AG04449 (cell line): ENCODE results near the gene TWSG1.
"Not testable (repeated sequence)": the region's sequence is repeated elsewhere in the genome, so short reads cannot be mapped to it uniquely, and the experiment has no call there.

Experiments used
- CTCF ChIA-PET: fragments of 350-600 bp; formaldehyde crosslinking; extraction: SDS; loops from one replicate; lab custom pipeline; 2021; ENCODE audit warnings: antibody characterized with exemption; lab: Yijun Ruan, JAX
- POLR2A ChIA-PET: fragments of 400-600, 350-600 bp; formaldehyde crosslinking; extraction: SDS; loops from one replicate; lab custom pipeline; 2020; ENCODE audit warnings: antibody characterized with exemption, inconsistent platforms; lab: Yijun Ruan, JAX
- DNase-seq: peaks from one replicate; pipeline ENCODE4 v3.0.0-alpha.2; 2010; ENCODE audit warnings: low read depth, low spot score
- H3K4me3 ChIP-seq: 2 replicates; pipeline ENCODE4 v1.5.1; 2011; ENCODE audit warnings: low read depth, mild to moderate bottlenecking, control low read depth, low read length
- TF ChIP-seq, protein P1 (sequence below): IDR thresholded peaks from one replicate; pipeline ENCODE4 v1.5.1; 2011; ENCODE audit warnings: mild to moderate bottlenecking, moderate library complexity, low read length, control low read depth, inconsistent platforms; ENCODE audit not compliant: insufficient read depth; ENCODE audit errors: missing control alignments

Gene TWSG1

DNA sequence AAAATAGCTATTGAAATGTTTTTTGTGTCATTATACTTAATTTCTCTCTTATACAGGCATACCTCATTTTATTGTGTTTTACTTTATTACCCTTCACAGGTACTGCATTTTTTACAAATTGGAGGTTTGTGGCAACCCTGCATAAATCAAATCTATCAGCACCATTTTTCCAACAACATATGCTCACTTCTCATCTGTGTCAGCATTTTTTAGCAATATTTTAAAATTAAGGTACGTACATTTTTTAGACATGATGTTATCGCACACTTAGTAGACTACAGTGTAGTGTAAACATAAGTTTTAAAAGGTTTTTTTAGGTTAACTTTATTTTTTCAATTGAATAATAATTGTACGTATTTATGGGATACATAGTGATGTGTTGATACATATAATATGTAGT lies 110.0 kb downstream of the TWSG1 start:
- H3K4me3 ChIP-seq, result no peak overlapping the region
- TF ChIP-seq, protein P1, sequence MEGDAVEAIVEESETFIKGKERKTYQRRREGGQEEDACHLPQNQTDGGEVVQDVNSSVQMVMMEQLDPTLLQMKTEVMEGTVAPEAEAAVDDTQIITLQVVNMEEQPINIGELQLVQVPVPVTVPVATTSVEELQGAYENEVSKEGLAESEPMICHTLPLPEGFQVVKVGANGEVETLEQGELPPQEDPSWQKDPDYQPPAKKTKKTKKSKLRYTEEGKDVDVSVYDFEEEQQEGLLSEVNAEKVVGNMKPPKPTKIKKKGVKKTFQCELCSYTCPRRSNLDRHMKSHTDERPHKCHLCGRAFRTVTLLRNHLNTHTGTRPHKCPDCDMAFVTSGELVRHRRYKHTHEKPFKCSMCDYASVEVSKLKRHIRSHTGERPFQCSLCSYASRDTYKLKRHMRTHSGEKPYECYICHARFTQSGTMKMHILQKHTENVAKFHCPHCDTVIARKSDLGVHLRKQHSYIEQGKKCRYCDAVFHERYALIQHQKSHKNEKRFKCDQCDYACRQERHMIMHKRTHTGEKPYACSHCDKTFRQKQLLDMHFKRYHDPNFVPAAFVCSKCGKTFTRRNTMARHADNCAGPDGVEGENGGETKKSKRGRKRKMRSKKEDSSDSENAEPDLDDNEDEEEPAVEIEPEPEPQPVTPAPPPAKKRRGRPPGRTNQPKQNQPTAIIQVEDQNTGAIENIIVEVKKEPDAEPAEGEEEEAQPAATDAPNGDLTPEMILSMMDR, result no peak
- ChIA-PET CTCF (no interaction called here), POLR2A (no interaction called here)
- DNase-seq, result no peak

DNA sequence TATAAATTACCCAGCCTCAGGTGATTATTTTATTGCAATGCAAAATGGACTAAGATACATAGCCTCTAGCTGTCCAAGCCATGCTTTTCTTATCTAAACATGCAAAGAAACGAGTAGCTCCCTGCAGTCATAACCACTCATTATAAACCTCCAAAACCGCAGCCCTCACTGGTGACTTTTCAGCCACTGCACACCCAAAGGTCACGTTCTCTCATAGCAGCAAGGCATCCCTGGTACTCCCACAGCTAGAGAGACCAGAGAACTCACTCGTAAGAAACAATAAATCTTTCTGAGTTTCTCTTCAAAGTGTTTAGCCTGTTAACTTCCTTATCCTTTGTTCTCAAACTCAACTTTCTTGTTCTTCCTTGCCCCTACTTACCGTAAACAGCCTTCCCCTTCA lies 112.3 kb downstream of the TWSG1 start:
- no peak for DNase-seq
- ChIA-PET CTCF (no interaction called here), POLR2A (no interaction called here)
- H3K4me3 ChIP-seq, result no peak overlapping the region
- TF ChIP-seq, protein P1, result no peak

DNA sequence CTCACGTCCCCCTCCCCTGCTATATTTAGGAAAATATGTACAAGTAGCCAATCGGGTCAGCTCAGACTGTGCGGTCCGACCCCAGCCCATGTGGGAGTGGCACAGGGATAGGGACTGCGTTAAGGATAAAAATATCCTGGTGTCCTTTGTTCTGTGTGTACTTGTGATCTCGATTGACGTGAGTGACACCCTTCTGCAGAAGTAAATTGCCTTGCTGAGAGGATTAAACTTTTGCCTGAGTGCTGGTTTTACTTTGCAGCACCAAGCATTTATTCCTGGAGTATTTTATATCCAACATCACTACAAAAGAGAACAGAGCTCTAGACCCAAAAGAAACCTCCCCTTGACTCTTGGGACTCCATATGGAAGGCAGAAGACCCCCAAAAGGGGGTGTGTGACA lies 112.8 kb downstream of the TWSG1 start:
- TF ChIP-seq, protein P1, result no peak
- no peak overlapping the region for H3K4me3 ChIP-seq
- DNase-seq, result no peak
- POLR2A ChIA-PET, result no interaction called here
- CTCF ChIA-PET, result no interaction called here

DNA sequence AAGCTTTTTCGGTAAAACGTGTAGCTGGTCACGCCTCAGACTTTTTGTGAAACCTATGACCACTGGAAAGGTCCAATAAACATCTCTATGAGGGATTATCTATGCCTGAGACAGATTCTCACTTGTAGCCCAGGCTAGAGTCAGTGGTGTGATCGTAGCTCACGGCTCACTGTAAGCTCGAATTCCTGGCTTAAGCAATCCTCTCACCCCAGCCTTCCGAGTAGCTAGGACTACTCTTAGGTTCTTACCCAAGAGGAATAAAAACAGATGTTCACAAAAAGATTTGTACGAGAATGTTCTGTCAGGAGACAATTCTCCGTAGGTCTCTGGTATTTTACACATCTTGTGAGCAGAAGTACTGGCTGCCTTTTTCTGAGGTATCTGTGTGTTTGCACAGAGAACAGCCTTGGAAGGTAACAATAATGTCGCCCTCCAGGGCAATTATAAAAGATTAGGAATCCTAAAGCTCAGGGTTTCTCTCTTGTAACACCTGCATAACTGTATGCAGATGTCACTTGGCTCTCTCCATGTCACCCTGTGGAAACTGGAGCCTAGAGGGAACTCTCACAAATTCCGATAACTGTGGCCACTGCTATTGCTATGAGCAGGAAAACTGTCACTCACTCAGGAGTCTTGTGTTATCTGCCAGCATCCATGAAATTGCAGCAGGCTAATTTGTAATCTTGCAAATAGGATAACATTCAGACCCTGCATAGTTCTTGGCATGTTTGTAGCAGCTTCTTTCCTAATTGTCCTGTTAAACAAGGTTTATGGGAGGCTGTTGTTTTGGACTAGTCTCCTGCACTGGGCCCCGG lies 115.2 kb downstream of the TWSG1 start:
- H3K4me3 ChIP-seq, result no peak overlapping the region
- TF ChIP-seq, protein P1, result no peak
- CTCF ChIA-PET, result interaction anchor here (0.9 to 1.3 kb wide), 2 partner anchors 9 to 67 kb away, joined by 3 read pairs; no protein-coding TSS in a partner anchor
- POLR2A ChIA-PET, result no interaction called here
- DNase-seq, result no peak

DNA sequence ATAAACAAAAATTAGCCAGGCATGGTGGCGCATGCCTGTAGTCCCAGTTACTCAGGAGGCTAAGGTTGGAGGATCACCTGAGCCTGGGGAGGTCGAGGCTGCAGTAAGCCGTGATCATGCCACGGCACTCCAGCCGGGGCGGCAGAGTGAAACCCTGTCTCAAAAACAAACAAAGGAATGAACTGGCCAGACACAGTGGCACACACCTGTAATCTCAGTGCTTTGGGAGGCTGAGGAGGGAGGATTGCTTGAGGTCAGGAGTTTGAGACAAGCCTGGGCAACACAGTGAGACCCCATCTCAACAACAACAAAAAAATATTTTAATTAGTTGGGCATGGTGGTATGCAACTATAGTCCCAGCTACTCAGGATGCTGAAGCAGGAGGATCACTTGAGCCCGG lies 116.3 kb downstream of the TWSG1 start:
- CTCF ChIA-PET, DNase-seq, H3K4me3 ChIP-seq, POLR2A ChIA-PET: not testable (repeated sequence)
